Measurements from ENCODE around the gene LMNTD2.
"Not testable (repeated sequence)": the region's sequence is repeated elsewhere in the genome, so short reads cannot be mapped to it uniquely, and the experiment has no call there.

Gene LMNTD2

GRCh38 chr11:587978-588380 lies 27.4 kb upstream of the LMNTD2 start:
- in situ Hi-C loops (cut with HindIII; ENCODE audit: low sequenced_read_pairs), result no loop called here

GRCh38 chr11:587546-587945 lies 27.0 kb upstream of the LMNTD2 start:
- in situ Hi-C loops (cut with HindIII; ENCODE audit: low sequenced_read_pairs), result no loop called here

GRCh38 chr11:586376-587316 lies 26.1 kb upstream of the LMNTD2 start:
- in situ Hi-C loops (cut with HindIII; ENCODE audit: low sequenced_read_pairs), result no loop called here

GRCh38 chr11:584287-584686 lies 23.7 kb upstream of the LMNTD2 start:
- in situ Hi-C loops (cut with HindIII; ENCODE audit: low sequenced_read_pairs), result no loop called here

GRCh38 chr11:581752-582151 lies 21.2 kb upstream of the LMNTD2 start:
- in situ Hi-C loops (cut with HindIII; ENCODE audit: low sequenced_read_pairs), result no loop called here

GRCh38 chr11:581342-581741 lies 20.8 kb upstream of the LMNTD2 start:
- in situ Hi-C loops (cut with HindIII; ENCODE audit: low sequenced_read_pairs), result no loop called here

GRCh38 chr11:579830-580601 lies 19.5 kb upstream of the LMNTD2 start:
- in situ Hi-C loops (cut with HindIII; ENCODE audit: low sequenced_read_pairs), result no loop called here

GRCh38 chr11:578276-579035 lies 17.9 kb upstream of the LMNTD2 start:
- in situ Hi-C loops (cut with HindIII; ENCODE audit: low sequenced_read_pairs), result no loop called here

- in situ Hi-C loops (cut with HindIII; ENCODE audit: low sequenced_read_pairs), result no loop called here
These were observed 17.0 kb upstream of the LMNTD2 start for GRCh38 chr11:577611-577894.

GRCh38 chr11:576811-577610 lies 16.5 kb upstream of the LMNTD2 start:
- in situ Hi-C loops (cut with HindIII; ENCODE audit: low sequenced_read_pairs), result no loop called here

- in situ Hi-C loops (cut with HindIII; ENCODE audit: low sequenced_read_pairs), result no loop called here
These were observed 15.6 kb upstream of the LMNTD2 start, which contains the start of gene PHRF1 for GRCh38 chr11:575996-576768. Gene PHRF1, plus strand, starts transcription at chr11:576470. Its CDS starts 5,043 bp downstream, at chr11:581513.

GRCh38 chr11:575313-575995 lies 14.9 kb upstream of the LMNTD2 start:
- in situ Hi-C loops (cut with HindIII; ENCODE audit: low sequenced_read_pairs), result no loop called here

GRCh38 chr11:574632-575312 lies 14.2 kb upstream of the LMNTD2 start:
- in situ Hi-C loops (cut with HindIII; ENCODE audit: low sequenced_read_pairs), result no loop called here

- in situ Hi-C loops (cut with HindIII; ENCODE audit: low sequenced_read_pairs), result not testable (repeated sequence)
These were observed 13.6 kb upstream of the LMNTD2 start for GRCh38 chr11:574031-574570.

- in situ Hi-C loops (cut with HindIII; ENCODE audit: low sequenced_read_pairs), result no loop called here
These were observed 12.7 kb upstream of the LMNTD2 start for GRCh38 chr11:573146-573759.

- in situ Hi-C loops (cut with HindIII; ENCODE audit: low sequenced_read_pairs), result no loop called here
These were observed 11.3 kb upstream of the LMNTD2 start for GRCh38 chr11:571802-572185.

GRCh38 chr11:569158-569885 lies 8.8 kb upstream of the LMNTD2 start:
- in situ Hi-C loops (cut with HindIII; ENCODE audit: low sequenced_read_pairs), result no loop called here
